ENCODE measurements around the gene IQSEC2. TPM values are rescaled to one million over a fixed set of nuclear protein-coding genes. Genes with fewer than 3 reads are reported as not detected.

Gene IQSEC2
- total RNA-seq, 4 donors from 2014 or later, result 12.0 to 24.8 (median 20.0) TPM

- peaks cover 0 to 7% (median 0%) of the 10 kb centered on the region in 4 donors for H3K27me3 ChIP-seq
- H3K4me3 ChIP-seq, result no peak overlapping the region
- TF ChIP-seq EP300 (IDR thresholded peaks at IDR 0.05) (no peak), POLR2AphosphoS5 (IDR thresholded peaks at IDR 0.05) (no peak), CTCF (IDR thresholded peaks at IDR 0.05) (no peak), POLR2A (IDR thresholded peaks at IDR 0.05; ENCODE audit: low read depth) (no peak)
- intact Hi-C loops (cut with DNase I), result no loop called here
- DNase-seq (ENCODE audit: extremely low spot score), result no peak
- H3K4me1 ChIP-seq, result peaks cover 0 to 14% (median 11%) of the 10 kb centered on the region in 4 donors
- WGBS, result 74% methylated on average over 5 of the region's 5 CpGs
- no peak overlapping the region for H3K27ac ChIP-seq (replicated peaks in 1 of 4)
- H3K36me3 ChIP-seq, result no peaks in the 10 kb centered on the region
- no peaks in the 10 kb centered on the region for H3K9me3 ChIP-seq
These were observed 32.3 kb upstream of the IQSEC2 start for GRCh38 chrX:53313728-53314105.

GRCh38 chrX:53312946-53313727 lies 31.8 kb upstream of the IQSEC2 start:
- no peak for DNase-seq (ENCODE audit: extremely low spot score)
- peaks cover 0 to 11% (median 8%) of the 10 kb centered on the region in 4 donors for H3K4me1 ChIP-seq
- H3K27ac ChIP-seq (replicated peaks in 1 of 4), result peak overlapping the region in 1 of 4 donors; percentile 18
- intact Hi-C loops (cut with DNase I), result no loop called here
- no peak for TF ChIP-seq EP300 (IDR thresholded peaks at IDR 0.05)
- TF ChIP-seq POLR2AphosphoS5 (IDR thresholded peaks at IDR 0.05), result no peak
- TF ChIP-seq CTCF (IDR thresholded peaks at IDR 0.05), result peak; percentile 61 to 74 (median 74)
- no peaks in the 10 kb centered on the region for H3K36me3 ChIP-seq
- WGBS, result 8% methylated on average over 8 of the region's 8 CpGs
- H3K4me3 ChIP-seq, result no peak overlapping the region
- no peaks in the 10 kb centered on the region for H3K9me3 ChIP-seq
- H3K27me3 ChIP-seq, result peaks cover 0 to 7% (median 0%) of the 10 kb centered on the region in 4 donors

GRCh38 chrX:53309837-53310236 lies 28.5 kb upstream of the IQSEC2 start:
- 81% methylated on average over 7 of the region's 7 CpGs for WGBS
- TF ChIP-seq EP300 (IDR thresholded peaks at IDR 0.05) (no peak), POLR2A (IDR thresholded peaks at IDR 0.05; ENCODE audit: low read depth) (no peak), CTCF (IDR thresholded peaks at IDR 0.05) (no peak), POLR2AphosphoS5 (IDR thresholded peaks at IDR 0.05) (no peak)
- Histone ChIP-seq H3K27me3 (peaks cover 0 to 7% (median 0%) of the 10 kb centered on the region in 4 donors), H3K36me3 (no peaks in the 10 kb centered on the region), H3K4me3 (no peak overlapping the region), H3K4me1 (peaks cover 0 to 4% (median 1%) of the 10 kb centered on the region in 4 donors), H3K9me3 (no peaks in the 10 kb centered on the region), H3K27ac (replicated peaks in 1 of 4) (no peak overlapping the region)
- DNase-seq (ENCODE audit: extremely low spot score), result no peak
- intact Hi-C loops (cut with DNase I), result no loop called here

GRCh38 chrX:53308836-53309235 lies 27.5 kb upstream of the IQSEC2 start:
- TF ChIP-seq POLR2A (IDR thresholded peaks at IDR 0.05; ENCODE audit: low read depth) (no peak), POLR2AphosphoS5 (IDR thresholded peaks at IDR 0.05) (no peak), EP300 (IDR thresholded peaks at IDR 0.05) (no peak), CTCF (IDR thresholded peaks at IDR 0.05) (no peak)
- intact Hi-C loops (cut with DNase I), result no loop called here
- no peak overlapping the region for H3K4me3 ChIP-seq
- H3K9me3 ChIP-seq, result no peaks in the 10 kb centered on the region
- H3K27me3 ChIP-seq, result peaks cover 0 to 7% (median 0%) of the 10 kb centered on the region in 4 donors
- peaks cover 0 to 4% (median 1%) of the 10 kb centered on the region in 4 donors for H3K4me1 ChIP-seq
- DNase-seq (ENCODE audit: extremely low spot score), result no peak
- no peak overlapping the region for H3K27ac ChIP-seq (replicated peaks in 1 of 4)
- no peaks in the 10 kb centered on the region for H3K36me3 ChIP-seq
- 90% methylated on average over 4 of the region's 4 CpGs for WGBS

Data from esophagus muscularis mucosa (tissue), 4 donors.